Stimulated activated CD8-positive, alpha-beta memory T cell treated with anti-CD3 and anti-CD28 coated beads, Interleukin-4, amount 100 ng/mL, for 4 hours (primary cell): ENCODE results near the gene GPRIN3.

ENCODE experiments used
- DNase-seq, 2 donors: peaks; one replicate each; pipeline ENCODE4 v3.0.0-alpha.2; 2020; ENCODE audit warnings: low read depth in 2 of 2, low spot score in 1 of 2

GPRIN3 gene

GRCh38 chr4:89307446-89308160 is at the start of gene GPRIN3:
Gene GPRIN3, minus strand, starts transcription at chr4:89307800. Its CDS starts 57,690 bp downstream, at chr4:89250110.
- DNase-seq = peak; percentile 40 to 56

GRCh38 chr4:89357340-89357739 is 49.7 kb upstream of the GPRIN3 start:
- no peak for DNase-seq

- no peak for DNase-seq
Measured at GRCh38 chr4:89356086-89356485, 48.5 kb upstream of the GPRIN3 start.

GRCh38 chr4:89353514-89353913 is 45.9 kb upstream of the GPRIN3 start:
- DNase-seq = no peak

GRCh38 chr4:89352541-89352940 is 44.9 kb upstream of the GPRIN3 start:
- DNase-seq = no peak

GRCh38 chr4:89351201-89351600 is 43.6 kb upstream of the GPRIN3 start:
- no peak for DNase-seq

GRCh38 chr4:89347363-89348025 is 39.9 kb upstream of the GPRIN3 start:
- no peak for DNase-seq

- no peak for DNase-seq
Measured at GRCh38 chr4:89344571-89344970, 37.0 kb upstream of the GPRIN3 start.

- DNase-seq = no peak
Measured at GRCh38 chr4:89338206-89338605, 30.6 kb upstream of the GPRIN3 start.

- no peak for DNase-seq
Measured at GRCh38 chr4:89337681-89338080, 30.1 kb upstream of the GPRIN3 start.

- no peak for DNase-seq
Measured at GRCh38 chr4:89336818-89337420, 29.3 kb upstream of the GPRIN3 start.

GRCh38 chr4:89334830-89335229 is 27.2 kb upstream of the GPRIN3 start:
- DNase-seq = no peak

GRCh38 chr4:89334311-89334710 is 26.7 kb upstream of the GPRIN3 start:
- DNase-seq = no peak

- no peak for DNase-seq
Measured at GRCh38 chr4:89331686-89332544, 24.3 kb upstream of the GPRIN3 start.

GRCh38 chr4:89331197-89331596 is 23.6 kb upstream of the GPRIN3 start:
- no peak for DNase-seq

GRCh38 chr4:89329280-89329679 is 21.7 kb upstream of the GPRIN3 start:
- no peak for DNase-seq

GRCh38 chr4:89324671-89325070 is 17.1 kb upstream of the GPRIN3 start:
- DNase-seq = no peak

- DNase-seq = no peak
Measured at GRCh38 chr4:89322671-89323070, 15.1 kb upstream of the GPRIN3 start.

- DNase-seq = no peak
Measured at GRCh38 chr4:89319756-89320155, 12.2 kb upstream of the GPRIN3 start.

GRCh38 chr4:89316931-89317366 is 9.3 kb upstream of the GPRIN3 start:
- DNase-seq = no peak

- DNase-seq = no peak
Measured at GRCh38 chr4:89316211-89316610, 8.6 kb upstream of the GPRIN3 start.
